Parietal lobe (tissue), 2 donors: ENCODE results near the gene ADAM10. TPM values are rescaled to one million over a fixed set of nuclear protein-coding genes. Genes with fewer than 3 reads are reported as not detected.

Source experiments
- small RNA-seq: library from RNA; depleted of rRNA; stranded (forward); fragments of <200 nt; gene quantifications from one replicate; pipeline ENCODE3, GENCODE V24; 2014; ENCODE audit warnings: low replicate concordance
- total RNA-seq: library from RNA; depleted of rRNA; stranded (reverse); fragments of >200 nt; gene quantifications from one replicate; pipeline ENCODE4 v1.2.3, GENCODE V29; 2014

ADAM10 gene, protein sequence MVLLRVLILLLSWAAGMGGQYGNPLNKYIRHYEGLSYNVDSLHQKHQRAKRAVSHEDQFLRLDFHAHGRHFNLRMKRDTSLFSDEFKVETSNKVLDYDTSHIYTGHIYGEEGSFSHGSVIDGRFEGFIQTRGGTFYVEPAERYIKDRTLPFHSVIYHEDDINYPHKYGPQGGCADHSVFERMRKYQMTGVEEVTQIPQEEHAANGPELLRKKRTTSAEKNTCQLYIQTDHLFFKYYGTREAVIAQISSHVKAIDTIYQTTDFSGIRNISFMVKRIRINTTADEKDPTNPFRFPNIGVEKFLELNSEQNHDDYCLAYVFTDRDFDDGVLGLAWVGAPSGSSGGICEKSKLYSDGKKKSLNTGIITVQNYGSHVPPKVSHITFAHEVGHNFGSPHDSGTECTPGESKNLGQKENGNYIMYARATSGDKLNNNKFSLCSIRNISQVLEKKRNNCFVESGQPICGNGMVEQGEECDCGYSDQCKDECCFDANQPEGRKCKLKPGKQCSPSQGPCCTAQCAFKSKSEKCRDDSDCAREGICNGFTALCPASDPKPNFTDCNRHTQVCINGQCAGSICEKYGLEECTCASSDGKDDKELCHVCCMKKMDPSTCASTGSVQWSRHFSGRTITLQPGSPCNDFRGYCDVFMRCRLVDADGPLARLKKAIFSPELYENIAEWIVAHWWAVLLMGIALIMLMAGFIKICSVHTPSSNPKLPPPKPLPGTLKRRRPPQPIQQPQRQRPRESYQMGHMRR
- 123 TPM for total RNA-seq

DNA sequence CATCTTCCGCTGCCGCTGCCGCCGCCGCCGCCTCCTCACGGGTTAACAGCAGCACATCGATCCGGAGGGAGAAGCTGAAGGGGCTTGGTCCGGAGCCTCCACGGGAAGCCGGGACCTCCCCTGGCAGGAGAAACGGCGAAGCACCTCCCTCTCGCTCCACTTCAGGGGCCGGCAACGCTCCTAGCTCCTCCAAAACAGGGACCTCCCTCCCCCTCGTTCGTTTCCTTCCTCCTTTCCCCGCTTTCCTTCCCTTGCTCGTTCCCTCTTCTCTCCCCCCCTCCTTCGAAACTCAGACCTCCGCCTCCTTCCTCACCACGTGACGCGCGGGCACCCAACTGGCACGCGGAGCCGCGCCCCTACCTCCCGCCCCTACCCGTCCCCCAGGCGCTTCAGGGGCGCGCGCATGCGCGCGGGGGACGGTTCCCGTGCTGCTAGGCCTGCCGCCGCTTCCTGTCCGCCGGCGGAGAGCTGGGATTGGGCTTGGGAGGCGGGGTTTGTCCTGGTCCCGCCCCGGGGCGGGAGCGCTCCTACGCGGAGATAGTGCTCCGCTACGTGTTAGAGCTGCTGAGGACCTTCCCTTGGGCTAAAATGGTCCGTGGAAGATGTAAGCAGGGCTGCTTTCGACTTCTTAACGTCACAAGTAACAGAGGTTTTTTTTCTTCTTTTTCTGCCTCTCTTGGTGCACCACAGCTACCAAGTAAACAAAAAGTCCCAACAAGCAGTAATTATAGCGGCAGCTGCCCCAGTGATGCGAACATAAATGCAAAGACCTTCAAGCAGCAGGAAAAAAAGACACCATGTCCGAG lies at the start of gene ADAM10:
Gene ADAM10 (minus strand): TSS at position 176 of the 806 bp plus-strand sequence. CDS start 173 bp downstream, at position 3.

GRCh38 chr15:58770857-58771620 lies 21.5 kb upstream of the ADAM10 start, which contains the start of gene MINDY2:
Gene MINDY2, plus strand, starts transcription at chr15:58771302. Its CDS starts 94 bp downstream, at chr15:58771396.

Small RNA genes lying within 50 kb of the gene (small RNA-seq; reads per million reads assigned to genes)
- gene AC091046.1 (not detected), gene RF00012 (not detected)

Other genes starting within 250 kb of the ADAM10 start
- 35.4 TPM for gene MINDY2, start 21.6 kb upstream of the ADAM10 start, total RNA-seq
- gene SLTM, start 184.0 kb upstream of the ADAM10 start, total RNA-seq, result 167 TPM
- 49.1 TPM for gene RNF111, start 238.0 kb upstream of the ADAM10 start, total RNA-seq